DND-41 (cell line): ENCODE data around the gene ZFYVE26.

Experiments
- ATAC-seq: fragments of 200-7000 bp; cut with Tn5 transposase; 3 replicates; pipeline ENCODE4 v1.9.1; 2021; ENCODE audit warnings: low read depth; ENCODE audit not compliant: insufficient read depth
- DNase-seq: peaks from one replicate; pipeline ENCODE4 v3.0.0-alpha.2; 2020
- H2AFZ ChIP-seq: 2 replicates; pipeline ENCODE4 v1.6.0; 2012; ENCODE audit warnings: low read depth, low read length
- H3K27ac ChIP-seq: 2 replicates; pipeline ENCODE4 v1.5.1; 2012; ENCODE audit warnings: low read length, inconsistent platforms
- H3K27me3 ChIP-seq: fragments of 200-600 bp; sonication (generic); 2 replicates; pipeline ENCODE4 v1.6.0; 2012; ENCODE audit warnings: low read length, mild to moderate bottlenecking, inconsistent platforms; ENCODE audit not compliant: insufficient read depth, poor library complexity
- H3K36me3 ChIP-seq: 2 replicates; pipeline ENCODE4 v1.5.1; 2012; ENCODE audit warnings: low read length, inconsistent platforms; ENCODE audit not compliant: insufficient read depth
- H3K4me1 ChIP-seq: 2 replicates; pipeline ENCODE4 v1.5.1; 2012; ENCODE audit warnings: mild to moderate bottlenecking, low read length; ENCODE audit not compliant: insufficient read depth
- H3K4me2 ChIP-seq: 2 replicates; pipeline ENCODE4 v1.6.0; 2012; ENCODE audit warnings: mild to moderate bottlenecking, moderate library complexity, low read length, inconsistent platforms; ENCODE audit not compliant: insufficient read depth
- H3K4me3 ChIP-seq, 2 experiments: fragments of 200-600 bp in 1 of 2; shearing (Covaris generic) in 1 of 2; 2 replicates each; pipeline ENCODE4 v1.5.1; 2012 to 2016; ENCODE audit warnings: inconsistent platforms in 2 of 2, low read length in 2 of 2, mild to moderate bottlenecking in 2 of 2, low read depth in 1 of 2, moderate library complexity in 1 of 2
- H3K79me2 ChIP-seq: 2 replicates; pipeline ENCODE4 v1.6.0; 2012; ENCODE audit warnings: low read length, inconsistent platforms; ENCODE audit not compliant: insufficient read depth
- H3K9ac ChIP-seq: 2 replicates; pipeline ENCODE4 v1.6.0; 2012; ENCODE audit warnings: low read depth, mild to moderate bottlenecking, inconsistent platforms, low read length, moderate library complexity
- H3K9me3 ChIP-seq: 2 replicates; pipeline ENCODE4 v1.5.1; 2012; ENCODE audit warnings: low read length, moderate library complexity, mild to moderate bottlenecking, inconsistent platforms; ENCODE audit not compliant: insufficient read depth, severe bottlenecking
- H4K20me1 ChIP-seq: 2 replicates; pipeline ENCODE4 v1.6.0; 2012; ENCODE audit warnings: low read length; ENCODE audit not compliant: insufficient read depth
- EZH2 ChIP-seq: IDR thresholded peaks from 3 replicates; pipeline ENCODE4 v1.6.1; 2012; ENCODE audit warnings: borderline replicate concordance, low read depth, mild to moderate bottlenecking, moderate library complexity, low read length, inconsistent platforms; ENCODE audit not compliant: severe bottlenecking
- TF ChIP-seq, protein P1 (sequence below): IDR thresholded peaks from 2 replicates; pipeline ENCODE4 v1.5.1; 2012; ENCODE audit warnings: borderline replicate concordance, low read length, moderate library complexity, mild to moderate bottlenecking; ENCODE audit not compliant: poor library complexity, severe bottlenecking; ENCODE audit errors: extremely low read depth

Gene ZFYVE26

DNA sequence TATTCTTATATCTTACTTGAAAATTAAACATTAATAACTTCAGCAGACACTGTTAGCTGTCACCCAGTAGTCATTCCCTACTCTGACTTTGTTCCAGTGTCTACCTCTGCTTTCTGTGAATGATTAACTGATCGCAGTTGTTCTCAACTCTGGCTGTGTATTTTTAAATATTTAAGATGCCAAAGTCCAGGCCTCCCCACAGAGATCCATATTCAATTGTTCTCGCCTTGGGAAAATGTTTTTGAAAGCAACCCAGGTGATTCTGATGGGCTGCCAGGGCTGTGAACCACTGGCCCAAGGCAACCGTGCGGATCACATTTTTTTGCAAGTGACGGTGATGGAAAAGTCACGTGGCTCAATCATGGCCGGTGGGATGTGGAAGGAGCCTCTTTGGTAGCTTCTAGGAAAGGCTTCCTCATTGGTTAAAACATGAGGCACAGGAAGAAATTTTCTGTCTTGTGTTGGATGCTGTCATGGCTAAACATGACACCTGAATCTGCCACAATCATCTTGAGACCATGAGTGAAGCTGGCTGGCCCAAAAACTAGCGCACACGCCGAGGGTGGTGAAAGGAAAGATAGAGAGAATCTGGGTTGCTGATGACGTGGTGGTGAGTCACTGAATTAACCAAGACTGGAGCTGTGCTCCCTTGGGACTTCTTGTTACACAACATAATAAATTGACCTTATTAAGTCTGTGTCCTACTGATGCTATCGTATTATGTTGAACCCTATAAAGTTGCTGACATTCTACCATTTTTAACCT, 77.5 kb downstream of the ZFYVE26 start:
- DNase-seq = no peak
- no peak for TF ChIP-seq EZH2
- TF ChIP-seq, protein P1, sequence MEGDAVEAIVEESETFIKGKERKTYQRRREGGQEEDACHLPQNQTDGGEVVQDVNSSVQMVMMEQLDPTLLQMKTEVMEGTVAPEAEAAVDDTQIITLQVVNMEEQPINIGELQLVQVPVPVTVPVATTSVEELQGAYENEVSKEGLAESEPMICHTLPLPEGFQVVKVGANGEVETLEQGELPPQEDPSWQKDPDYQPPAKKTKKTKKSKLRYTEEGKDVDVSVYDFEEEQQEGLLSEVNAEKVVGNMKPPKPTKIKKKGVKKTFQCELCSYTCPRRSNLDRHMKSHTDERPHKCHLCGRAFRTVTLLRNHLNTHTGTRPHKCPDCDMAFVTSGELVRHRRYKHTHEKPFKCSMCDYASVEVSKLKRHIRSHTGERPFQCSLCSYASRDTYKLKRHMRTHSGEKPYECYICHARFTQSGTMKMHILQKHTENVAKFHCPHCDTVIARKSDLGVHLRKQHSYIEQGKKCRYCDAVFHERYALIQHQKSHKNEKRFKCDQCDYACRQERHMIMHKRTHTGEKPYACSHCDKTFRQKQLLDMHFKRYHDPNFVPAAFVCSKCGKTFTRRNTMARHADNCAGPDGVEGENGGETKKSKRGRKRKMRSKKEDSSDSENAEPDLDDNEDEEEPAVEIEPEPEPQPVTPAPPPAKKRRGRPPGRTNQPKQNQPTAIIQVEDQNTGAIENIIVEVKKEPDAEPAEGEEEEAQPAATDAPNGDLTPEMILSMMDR = no peak
- no peak for ATAC-seq
- Histone ChIP-seq H3K4me3 (no peak overlapping the region), H3K9ac (no peak overlapping the region), H3K4me1 (no peaks in the 10 kb centered on the region), H3K79me2 (no peaks in the 10 kb centered on the region), H3K27ac (no peak overlapping the region), H4K20me1 (no peaks in the 10 kb centered on the region), H3K27me3 (no peaks in the 10 kb centered on the region), H3K9me3 (no peaks in the 10 kb centered on the region), H3K4me2 (no peak overlapping the region), H2AFZ (no peak overlapping the region), H3K36me3 (no peaks in the 10 kb centered on the region)

DNA sequence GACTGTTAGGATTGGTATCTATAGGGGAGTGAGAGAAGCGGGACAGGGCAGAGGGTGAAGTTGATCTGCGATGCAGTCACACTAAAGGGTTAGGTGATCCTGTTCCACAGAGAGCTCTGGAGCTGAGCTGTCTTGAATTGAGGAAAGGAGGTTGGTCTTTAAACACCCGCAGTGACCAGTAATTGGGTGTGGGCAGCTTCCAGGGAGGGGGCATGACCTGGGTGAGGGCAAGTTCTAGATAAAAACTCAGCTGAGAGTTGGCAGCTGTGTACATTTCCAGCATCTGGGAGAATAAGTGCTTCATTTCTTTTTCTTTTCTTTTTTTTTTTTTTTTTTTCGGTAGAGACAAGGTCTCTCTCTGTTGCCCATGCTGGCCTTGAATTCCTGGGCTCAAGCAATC, 79.6 kb downstream of the ZFYVE26 start:
- no peaks in the 10 kb centered on the region for H3K27me3 ChIP-seq
- no peak overlapping the region for H3K9ac ChIP-seq
- H3K36me3 ChIP-seq = no peaks in the 10 kb centered on the region
- TF ChIP-seq, protein P1 = no peak
- TF ChIP-seq EZH2 = no peak
- H3K4me2 ChIP-seq = no peak overlapping the region
- H2AFZ ChIP-seq = no peak overlapping the region
- H4K20me1 ChIP-seq = no peaks in the 10 kb centered on the region
- no peak overlapping the region for H3K4me3 ChIP-seq
- no peaks in the 10 kb centered on the region for H3K4me1 ChIP-seq
- H3K27ac ChIP-seq = no peak overlapping the region
- no peaks in the 10 kb centered on the region for H3K9me3 ChIP-seq
- DNase-seq = no peak
- H3K79me2 ChIP-seq = no peaks in the 10 kb centered on the region
- ATAC-seq = no peak

DNA sequence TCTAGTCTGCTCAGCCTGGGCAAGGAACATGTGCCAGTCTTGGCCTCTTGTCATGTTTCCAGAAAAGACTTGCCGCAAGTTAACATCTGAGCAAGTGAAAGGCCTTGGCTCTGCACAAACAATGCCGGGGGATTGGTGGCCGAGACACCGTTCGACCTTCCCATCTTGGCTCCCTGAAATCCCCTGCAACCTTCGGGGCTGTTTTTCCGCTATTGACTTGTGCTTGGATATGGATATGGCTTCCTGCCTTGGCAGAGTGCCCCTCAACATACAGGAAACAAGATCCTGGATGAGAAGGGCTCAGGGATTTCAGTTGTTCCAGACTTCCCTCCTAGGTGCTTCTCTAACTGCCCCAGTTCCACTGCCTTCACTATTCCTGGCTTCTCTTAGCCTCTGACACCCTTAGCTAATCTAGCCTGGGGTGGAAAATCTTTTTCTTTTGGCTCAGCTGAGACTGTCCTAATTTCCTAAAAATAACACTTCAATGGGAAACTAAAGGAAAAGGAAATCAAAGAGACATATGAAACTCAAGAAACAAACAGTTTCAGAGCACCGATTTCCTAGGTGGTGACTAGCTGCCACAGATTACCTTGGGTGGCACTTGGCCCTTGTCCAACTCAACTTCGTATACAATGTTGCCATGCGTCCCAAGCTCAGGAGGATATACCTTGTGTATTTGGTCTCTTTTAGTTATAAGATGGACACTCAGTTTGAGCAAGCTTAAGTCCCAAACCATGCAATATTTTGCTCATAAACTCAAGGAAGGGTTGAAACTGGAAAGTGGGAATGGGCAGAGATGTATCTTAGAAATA, 80.8 kb downstream of the ZFYVE26 start:
- H3K27ac ChIP-seq = no peak overlapping the region
- H3K79me2 ChIP-seq = no peaks in the 10 kb centered on the region
- H3K9me3 ChIP-seq = no peaks in the 10 kb centered on the region
- no peaks in the 10 kb centered on the region for H3K36me3 ChIP-seq
- no peak for DNase-seq
- no peak for ATAC-seq
- no peak overlapping the region for H3K4me2 ChIP-seq
- H2AFZ ChIP-seq = no peak overlapping the region
- no peaks in the 10 kb centered on the region for H3K4me1 ChIP-seq
- no peak overlapping the region for H3K9ac ChIP-seq
- H3K27me3 ChIP-seq = no peaks in the 10 kb centered on the region
- H4K20me1 ChIP-seq = no peaks in the 10 kb centered on the region
- H3K4me3 ChIP-seq = no peak overlapping the region
- no peak for TF ChIP-seq EZH2
- TF ChIP-seq, protein P1 = no peak
